Measurements from ENCODE around the gene AZU1.
"Not testable (repeated sequence)": the region's sequence is repeated elsewhere in the genome, so short reads cannot be mapped to it uniquely, and the experiment has no call there.

The AZU1 gene

DNA sequence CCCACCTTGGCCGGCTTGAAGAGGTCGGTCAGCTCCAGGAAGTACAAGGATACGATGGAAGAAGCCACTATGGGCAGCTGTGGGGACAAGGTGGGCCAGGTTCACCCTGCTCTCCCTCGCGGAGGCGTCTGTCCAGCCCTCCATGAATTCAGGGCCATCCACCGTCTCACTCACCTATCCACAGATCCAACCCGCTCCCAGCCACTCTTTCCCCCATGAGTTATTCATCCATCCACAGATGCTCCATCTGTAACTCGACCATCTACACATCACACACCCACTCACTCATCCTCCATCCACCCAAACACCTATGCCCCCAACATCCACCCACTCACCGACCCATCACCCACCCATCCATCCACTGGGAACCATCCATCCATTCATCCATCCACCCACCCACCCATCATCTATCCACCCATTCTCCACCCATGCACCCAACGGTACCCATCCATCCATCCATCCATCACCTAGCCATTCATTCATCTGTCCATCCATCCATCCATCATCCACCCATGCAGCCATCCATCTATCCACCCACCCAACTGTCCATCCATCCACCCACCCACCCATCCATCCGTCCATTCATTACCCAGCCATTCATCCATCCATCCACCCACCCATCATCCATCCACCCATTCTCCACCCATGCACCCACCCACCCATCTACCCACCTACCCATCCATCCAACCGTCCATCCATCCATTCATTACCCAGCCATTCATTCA, 11.7 kb upstream of the AZU1 start:
- Mint-ChIP-seq H3K9me3 (no peaks in the 10 kb centered on the region), H3K4me1 (no peaks in the 10 kb centered on the region), H3K36me3 (ENCODE audit: insufficient read depth) (peaks cover 41% of the 10 kb centered on the region), H3K27me3 (no peaks in the 10 kb centered on the region), H3K4me3 (no peak overlapping the region), H3K27ac (ENCODE audit: low read depth) (peak overlapping the region; percentile 66)
- ATAC-seq (replicated peaks; ENCODE audit: extremely low read depth, poor library complexity, severe bottlenecking) (no peak), DNase-seq (ENCODE audit: low spot score in 2 of 2) (no peak)

DNA sequence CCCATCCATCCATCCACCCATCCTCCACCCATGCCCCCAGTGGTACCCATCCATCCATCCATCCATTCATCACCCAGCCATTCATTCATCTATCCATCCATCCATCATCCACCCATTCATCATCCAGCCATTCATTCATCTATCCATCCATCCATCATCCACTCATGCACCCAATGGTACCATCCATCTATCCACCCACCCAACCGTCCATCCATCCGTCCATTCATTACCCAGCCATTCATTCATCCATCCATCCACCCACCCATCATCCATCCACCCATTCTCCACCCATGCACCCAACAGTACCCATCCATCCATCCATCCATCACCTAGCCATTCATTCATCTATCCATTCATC, 11.2 kb upstream of the AZU1 start:
- H3K4me1 Mint-ChIP-seq, result no peaks in the 10 kb centered on the region
- H3K9me3 Mint-ChIP-seq, result no peaks in the 10 kb centered on the region
- no peaks in the 10 kb centered on the region for H3K27me3 Mint-ChIP-seq
- ATAC-seq (replicated peaks; ENCODE audit: extremely low read depth, poor library complexity, severe bottlenecking), result no peak
- DNase-seq (ENCODE audit: low spot score in 2 of 2), result no peak
- H3K27ac Mint-ChIP-seq (ENCODE audit: low read depth), result no peak overlapping the region
- no peak overlapping the region for H3K4me3 Mint-ChIP-seq
- peaks cover 38% of the 10 kb centered on the region for H3K36me3 Mint-ChIP-seq (ENCODE audit: insufficient read depth)

DNA sequence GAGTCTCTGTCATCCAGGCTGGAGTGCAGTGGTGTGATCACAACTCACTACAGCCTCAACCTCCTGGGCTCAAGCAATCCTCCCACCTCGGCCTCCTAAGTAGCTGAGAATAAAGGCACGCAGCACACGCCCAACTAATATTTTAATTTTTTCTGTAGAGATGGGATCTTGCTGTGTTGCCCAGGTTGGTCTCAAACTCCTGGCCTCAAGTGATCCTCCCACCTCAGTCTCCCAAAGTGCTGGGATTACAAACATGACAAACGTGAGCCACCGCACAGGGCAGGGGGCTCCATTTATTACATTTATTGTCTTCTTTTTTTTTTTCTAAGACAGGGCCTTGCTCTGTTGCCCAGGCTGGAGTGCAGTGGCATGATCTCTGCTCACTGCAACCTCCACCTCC, 7.4 kb upstream of the AZU1 start:
- not testable (repeated sequence) for H3K27ac Mint-ChIP-seq (ENCODE audit: low read depth); ATAC-seq (replicated peaks; ENCODE audit: extremely low read depth, poor library complexity, severe bottlenecking); H3K4me3 Mint-ChIP-seq; DNase-seq (ENCODE audit: low spot score in 2 of 2); H3K9me3 Mint-ChIP-seq; H3K4me1 Mint-ChIP-seq
- Mint-ChIP-seq H3K36me3 (ENCODE audit: insufficient read depth) (peaks cover 18% of the 10 kb centered on the region), H3K27me3 (peaks cover 12% of the 10 kb centered on the region)

DNA sequence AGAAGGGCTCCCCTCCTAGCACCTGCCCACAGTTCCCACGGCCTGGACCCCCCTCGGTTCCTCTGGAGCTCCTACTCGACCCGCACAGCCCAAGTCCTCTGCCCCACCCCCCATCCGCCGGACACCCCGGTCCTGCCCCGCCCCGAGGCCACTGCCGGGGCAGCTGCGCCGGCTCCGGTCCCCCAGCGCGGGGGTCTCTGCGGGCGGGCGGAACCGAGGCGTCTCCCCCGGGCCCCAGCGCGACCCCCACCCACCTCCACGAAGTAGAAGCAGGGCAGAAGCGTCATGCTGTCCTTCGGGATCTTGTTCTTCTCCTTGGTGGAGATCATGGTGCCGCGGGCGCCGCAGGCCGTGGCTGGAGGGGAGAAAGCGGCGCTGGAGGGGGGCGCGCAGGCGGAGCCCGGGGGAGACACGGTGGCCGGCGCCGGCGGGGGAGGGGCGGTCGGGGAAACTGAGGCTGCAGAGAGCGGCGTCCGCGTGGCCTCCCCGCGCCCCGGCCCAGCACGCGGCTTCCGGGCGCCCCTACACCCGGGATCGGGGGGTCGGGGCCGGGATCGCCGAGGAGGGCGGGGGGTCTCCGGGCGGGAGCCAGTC, 6.3 kb upstream of the AZU1 start:
- Mint-ChIP-seq H3K9me3 (no peaks in the 10 kb centered on the region), H3K36me3 (ENCODE audit: insufficient read depth) (peaks cover 14% of the 10 kb centered on the region), H3K4me3 (peak overlapping the region; percentile 25), H3K27me3 (peaks cover 12% of the 10 kb centered on the region), H3K27ac (ENCODE audit: low read depth) (no peak overlapping the region), H3K4me1 (no peaks in the 10 kb centered on the region)
- DNase-seq (ENCODE audit: low spot score in 2 of 2), result no peak
- no peak for ATAC-seq (replicated peaks; ENCODE audit: extremely low read depth, poor library complexity, severe bottlenecking)

DNA sequence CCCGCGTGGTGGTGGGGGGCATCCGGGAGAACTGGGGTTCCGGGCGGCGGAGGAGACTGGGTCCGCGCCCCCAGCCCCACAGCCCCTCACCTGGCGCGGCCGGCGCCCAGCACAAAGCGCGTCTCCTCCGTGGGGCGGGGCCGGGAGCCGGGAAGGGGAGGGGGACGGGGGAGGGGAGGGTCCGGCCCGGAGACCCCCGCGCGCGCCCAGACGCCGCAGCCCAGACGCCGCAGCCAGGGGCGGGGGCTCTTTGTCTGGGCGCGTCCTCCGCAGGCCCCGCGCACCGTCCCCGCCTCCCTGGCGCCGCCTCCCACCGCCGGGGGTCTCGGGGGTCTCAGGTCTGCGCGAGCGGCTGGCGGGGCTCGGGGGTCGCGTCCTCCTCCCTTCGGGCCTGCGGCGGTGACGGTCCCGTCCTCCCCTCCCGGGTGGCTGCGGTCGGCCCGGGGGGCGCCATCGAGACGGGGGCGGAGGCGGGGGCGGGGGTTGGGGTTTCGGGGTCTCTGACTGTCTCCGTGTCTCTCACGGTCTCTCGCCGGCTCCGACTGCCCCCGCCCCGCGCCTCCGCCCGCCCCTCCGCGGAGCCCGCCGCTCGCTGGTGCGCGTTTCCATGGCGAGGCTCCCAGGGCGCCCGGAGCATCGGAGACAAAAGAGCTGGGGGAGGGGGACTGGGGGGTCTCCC, 5.7 kb upstream of the AZU1 start, which contains the start of gene PLPPR3:
TSS of gene PLPPR3 (minus strand) at position 131 of the 679 bp plus-strand sequence. CDS start 396 bp downstream, outside the sequence.
- peaks cover 12% of the 10 kb centered on the region for H3K27me3 Mint-ChIP-seq
- ATAC-seq (replicated peaks; ENCODE audit: extremely low read depth, poor library complexity, severe bottlenecking) (no peak), DNase-seq (ENCODE audit: low spot score in 2 of 2) (no peak)
- peak within 1 kb of the TSS; percentile 25 for H3K4me3 Mint-ChIP-seq
- H3K36me3 Mint-ChIP-seq (ENCODE audit: insufficient read depth), result peaks cover 13% of the 10 kb centered on the region
- H3K27ac Mint-ChIP-seq (ENCODE audit: low read depth), result no peak within 1 kb of the TSS
- H3K9me3 Mint-ChIP-seq, result no peaks in the 10 kb centered on the region
- H3K4me1 Mint-ChIP-seq, result no peaks in the 10 kb centered on the region

DNA sequence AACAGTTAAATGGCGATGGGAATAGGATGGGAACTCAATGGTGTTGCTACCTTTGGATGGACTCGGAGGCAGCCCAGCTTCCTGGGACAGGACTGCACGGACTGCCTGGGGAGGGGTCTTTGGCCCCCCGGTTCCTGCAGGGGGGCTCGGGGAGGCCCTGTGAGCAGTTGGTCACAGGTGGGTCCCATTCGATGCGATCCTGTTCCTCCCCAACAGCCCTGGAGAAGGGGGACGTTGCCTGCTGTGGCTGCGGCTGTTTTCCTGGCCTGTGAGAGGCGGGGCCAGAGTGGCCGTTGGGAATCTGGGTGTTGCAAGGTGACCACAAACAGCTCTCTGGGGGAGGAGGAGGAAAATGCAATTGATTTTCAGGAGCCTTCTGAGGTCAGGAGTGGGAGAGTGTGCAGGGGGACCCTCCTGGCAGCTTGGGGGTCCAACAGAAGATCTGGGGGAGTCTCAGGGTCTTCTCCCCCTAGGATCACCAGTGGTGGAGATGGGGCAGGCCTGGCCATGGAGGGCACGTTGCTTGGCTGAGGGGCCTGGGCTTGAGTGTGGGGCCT, 4.0 kb upstream of the AZU1 start:
- Mint-ChIP-seq H3K27me3 (peaks cover 12% of the 10 kb centered on the region), H3K36me3 (ENCODE audit: insufficient read depth) (peaks cover 13% of the 10 kb centered on the region), H3K4me3 (no peak overlapping the region), H3K27ac (ENCODE audit: low read depth) (no peak overlapping the region), H3K4me1 (no peaks in the 10 kb centered on the region), H3K9me3 (no peaks in the 10 kb centered on the region)
- DNase-seq (ENCODE audit: low spot score in 2 of 2) (no peak), ATAC-seq (replicated peaks; ENCODE audit: extremely low read depth, poor library complexity, severe bottlenecking) (no peak)

DNA sequence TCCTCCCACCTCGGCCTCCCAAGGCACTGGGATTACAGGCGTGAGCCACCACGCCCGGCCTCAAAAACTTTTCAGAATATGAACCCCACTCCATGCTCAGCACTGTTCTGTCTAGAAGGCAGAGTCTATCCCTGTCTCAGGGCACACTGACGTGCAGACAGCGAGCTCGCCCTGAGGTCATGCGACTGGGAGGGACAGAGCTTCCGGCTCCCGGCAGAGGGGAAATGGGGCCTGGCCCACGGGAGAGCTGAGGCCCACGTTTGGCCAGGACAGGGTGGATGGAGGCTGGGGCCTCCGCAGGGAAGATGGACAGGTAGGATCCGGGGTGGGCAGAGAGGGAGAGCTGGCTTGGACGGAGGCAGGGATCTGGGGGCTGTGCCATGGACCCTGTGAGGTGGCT, 2.8 kb upstream of the AZU1 start:
- DNase-seq (ENCODE audit: low spot score in 2 of 2) (no peak), ATAC-seq (replicated peaks; ENCODE audit: extremely low read depth, poor library complexity, severe bottlenecking) (no peak)
- Mint-ChIP-seq H3K4me1 (no peaks in the 10 kb centered on the region), H3K4me3 (no peak overlapping the region), H3K36me3 (ENCODE audit: insufficient read depth) (peaks cover 9% of the 10 kb centered on the region), H3K9me3 (no peaks in the 10 kb centered on the region), H3K27ac (ENCODE audit: low read depth) (no peak overlapping the region), H3K27me3 (peaks cover 12% of the 10 kb centered on the region)

DNA sequence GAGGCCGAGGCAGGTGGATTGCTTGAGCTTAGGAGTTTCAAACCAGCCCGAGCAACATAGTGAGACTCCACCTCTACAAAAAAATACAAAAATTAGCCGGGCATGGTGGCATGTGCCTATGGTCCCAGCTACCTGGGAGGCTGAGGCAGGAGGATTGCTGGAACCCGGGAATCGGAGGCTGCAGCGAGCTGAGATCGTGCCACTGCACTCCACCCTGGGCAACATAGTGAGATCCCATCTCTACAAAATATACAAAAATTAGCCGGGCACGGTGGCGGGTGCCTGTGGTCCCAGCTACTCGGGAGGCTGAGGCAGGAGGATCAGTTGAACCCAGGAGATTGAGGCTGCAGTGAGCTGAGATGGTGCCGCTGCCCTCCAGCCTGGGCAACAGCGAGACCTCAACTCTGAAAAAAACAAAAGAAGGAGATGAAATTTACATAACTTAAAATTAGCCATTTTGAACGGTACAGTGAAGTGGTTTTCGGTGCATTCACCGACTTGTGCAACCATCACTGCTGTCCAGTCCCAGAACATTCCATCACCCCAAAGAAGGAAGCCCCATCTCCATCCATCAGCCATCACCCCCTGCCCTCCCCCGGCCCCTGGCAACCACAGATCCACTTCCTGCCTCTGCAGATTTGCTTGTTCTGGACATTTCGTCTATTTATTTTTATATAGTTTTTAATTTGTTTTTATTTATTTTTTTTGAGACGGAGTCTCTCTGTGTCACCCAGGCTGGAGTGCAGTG, 1.6 kb upstream of the AZU1 start:
- Mint-ChIP-seq H3K27ac (ENCODE audit: low read depth) (no peak overlapping the region), H3K9me3 (no peaks in the 10 kb centered on the region), H3K4me1 (no peaks in the 10 kb centered on the region), H3K4me3 (no peak overlapping the region), H3K27me3 (peaks cover 12% of the 10 kb centered on the region), H3K36me3 (ENCODE audit: insufficient read depth) (peaks cover 5% of the 10 kb centered on the region)
- ATAC-seq (replicated peaks; ENCODE audit: extremely low read depth, poor library complexity, severe bottlenecking) (no peak), DNase-seq (ENCODE audit: low spot score in 2 of 2) (no peak)

DNA sequence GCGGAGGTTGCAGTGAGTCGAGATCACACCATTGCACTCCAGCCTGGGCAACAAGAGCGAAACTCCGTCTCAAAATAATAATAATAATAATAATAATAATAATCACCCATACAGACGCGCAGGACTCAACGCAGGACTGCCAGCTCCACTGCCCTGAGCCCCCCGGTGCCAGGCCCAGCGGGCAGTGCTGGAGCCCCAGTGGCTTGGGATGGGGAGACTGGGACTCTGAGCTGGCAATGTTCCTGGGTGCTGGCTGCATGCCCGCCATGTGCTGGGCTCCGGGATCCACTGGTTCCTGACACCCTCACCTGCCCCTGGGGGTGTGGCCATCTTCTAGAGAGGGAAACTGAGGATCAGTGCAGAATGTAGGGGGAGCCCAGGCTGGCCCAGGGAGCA, 325 bp upstream of the AZU1 start:
- Mint-ChIP-seq H3K4me1 (no peaks in the 10 kb centered on the region), H3K4me3 (no peak overlapping the region), H3K9me3 (no peaks in the 10 kb centered on the region), H3K27me3 (peaks cover 12% of the 10 kb centered on the region), H3K27ac (ENCODE audit: low read depth) (no peak overlapping the region), H3K36me3 (ENCODE audit: insufficient read depth) (peaks cover 3% of the 10 kb centered on the region)
- no peak for ATAC-seq (replicated peaks; ENCODE audit: extremely low read depth, poor library complexity, severe bottlenecking)
- no peak for DNase-seq (ENCODE audit: low spot score in 2 of 2)

DNA sequence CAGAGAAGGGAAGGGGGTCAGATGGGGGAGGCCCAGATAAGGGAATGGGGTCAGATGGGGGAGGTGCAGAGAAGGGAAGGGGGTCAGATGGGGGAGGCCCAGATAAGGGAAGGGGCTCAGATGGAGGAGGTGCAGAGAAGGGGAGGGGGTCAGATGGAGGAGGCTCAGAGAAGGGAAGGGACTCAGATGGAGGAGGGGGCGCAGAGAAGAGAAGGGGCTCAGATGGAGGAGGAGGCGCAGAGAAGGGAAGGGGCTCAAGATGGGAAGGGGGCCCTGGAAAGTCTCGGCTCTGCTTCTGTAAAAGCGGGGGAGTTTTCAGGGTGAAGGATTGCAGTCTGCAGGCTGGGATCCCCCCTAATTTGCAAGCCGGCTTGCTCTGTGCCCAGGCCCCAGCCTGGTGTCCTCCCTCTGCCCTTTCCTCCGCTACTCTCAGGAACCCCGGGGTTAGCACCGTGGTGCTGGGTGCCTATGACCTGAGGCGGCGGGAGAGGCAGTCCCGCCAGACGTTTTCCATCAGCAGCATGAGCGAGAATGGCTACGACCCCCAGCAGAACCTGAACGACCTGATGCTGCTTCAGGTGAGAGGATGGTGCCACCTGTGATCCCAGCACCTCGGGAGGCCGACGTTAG, 1.6 kb downstream of the AZU1 start:
- no peaks in the 10 kb centered on the region for H3K4me1 Mint-ChIP-seq
- no peak overlapping the region for H3K4me3 Mint-ChIP-seq
- ATAC-seq (replicated peaks; ENCODE audit: extremely low read depth, poor library complexity, severe bottlenecking) (no peak), DNase-seq (ENCODE audit: low spot score in 2 of 2) (no peak)
- H3K27me3 Mint-ChIP-seq, result no peaks in the 10 kb centered on the region
- H3K9me3 Mint-ChIP-seq, result no peaks in the 10 kb centered on the region
- peaks cover 3% of the 10 kb centered on the region for H3K36me3 Mint-ChIP-seq (ENCODE audit: insufficient read depth)
- H3K27ac Mint-ChIP-seq (ENCODE audit: low read depth), result no peak overlapping the region

DNA sequence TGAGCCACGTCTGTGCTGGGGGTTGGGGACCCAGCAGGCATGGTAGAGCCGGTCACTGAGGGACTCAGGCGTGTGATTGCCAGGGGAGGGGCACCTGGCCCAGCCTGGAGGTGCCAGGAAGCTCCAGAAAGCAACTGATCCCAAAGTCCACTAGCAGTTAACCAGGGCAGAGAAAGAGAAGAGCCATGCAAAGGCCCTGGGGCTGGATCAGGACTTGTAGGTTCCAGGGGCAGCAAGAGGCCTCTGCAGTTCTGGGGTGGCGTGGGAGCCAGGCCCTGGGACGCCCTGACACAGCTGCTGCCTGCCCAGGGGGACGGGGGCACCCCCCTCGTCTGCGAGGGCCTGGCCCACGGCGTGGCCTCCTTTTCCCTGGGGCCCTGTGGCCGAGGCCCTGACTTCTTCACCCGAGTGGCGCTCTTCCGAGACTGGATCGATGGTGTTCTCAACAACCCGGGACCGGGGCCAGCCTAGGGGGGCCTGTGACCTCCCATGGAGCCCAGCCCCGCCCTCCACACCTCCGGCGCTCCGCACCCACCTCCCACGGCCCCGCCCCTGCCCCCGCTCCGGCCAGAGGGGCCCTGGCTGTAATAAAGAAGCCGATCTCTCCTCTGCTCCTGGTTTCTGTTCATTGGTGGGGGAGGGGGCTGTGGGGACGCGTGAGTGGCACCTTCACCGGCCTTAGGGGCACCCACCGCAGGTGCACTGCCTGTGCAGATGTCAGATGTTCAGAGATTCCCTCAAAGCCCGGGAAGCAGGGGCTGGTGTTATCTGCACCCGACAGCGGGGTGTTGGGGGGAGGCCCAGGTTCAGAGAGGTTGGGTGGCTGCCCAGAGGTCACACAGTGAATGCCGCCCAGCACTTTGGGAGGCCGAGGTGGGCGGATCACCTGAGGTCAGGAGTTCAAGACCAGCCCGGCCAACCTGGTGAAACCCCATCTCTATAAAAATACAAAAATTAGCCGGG, 4.1 kb downstream of the AZU1 start:
- no peak for ATAC-seq (replicated peaks; ENCODE audit: extremely low read depth, poor library complexity, severe bottlenecking)
- Mint-ChIP-seq H3K27me3 (peaks cover 12% of the 10 kb centered on the region), H3K27ac (ENCODE audit: low read depth) (no peak overlapping the region), H3K36me3 (ENCODE audit: insufficient read depth) (peaks cover 3% of the 10 kb centered on the region), H3K9me3 (no peaks in the 10 kb centered on the region), H3K4me3 (no peak overlapping the region), H3K4me1 (peaks cover 6% of the 10 kb centered on the region)
- no peak for DNase-seq (ENCODE audit: low spot score in 2 of 2)

Data from central memory CD8-positive, alpha-beta T cell (primary cell).